NCI-H2029 (cell line): ENCODE data around the gene C1GALT1.

Source experiments
- DNase-seq: peaks from one replicate; lab custom pipeline; 2025; lab: John Stamatoyannopoulos, UW

Gene C1GALT1

DNA sequence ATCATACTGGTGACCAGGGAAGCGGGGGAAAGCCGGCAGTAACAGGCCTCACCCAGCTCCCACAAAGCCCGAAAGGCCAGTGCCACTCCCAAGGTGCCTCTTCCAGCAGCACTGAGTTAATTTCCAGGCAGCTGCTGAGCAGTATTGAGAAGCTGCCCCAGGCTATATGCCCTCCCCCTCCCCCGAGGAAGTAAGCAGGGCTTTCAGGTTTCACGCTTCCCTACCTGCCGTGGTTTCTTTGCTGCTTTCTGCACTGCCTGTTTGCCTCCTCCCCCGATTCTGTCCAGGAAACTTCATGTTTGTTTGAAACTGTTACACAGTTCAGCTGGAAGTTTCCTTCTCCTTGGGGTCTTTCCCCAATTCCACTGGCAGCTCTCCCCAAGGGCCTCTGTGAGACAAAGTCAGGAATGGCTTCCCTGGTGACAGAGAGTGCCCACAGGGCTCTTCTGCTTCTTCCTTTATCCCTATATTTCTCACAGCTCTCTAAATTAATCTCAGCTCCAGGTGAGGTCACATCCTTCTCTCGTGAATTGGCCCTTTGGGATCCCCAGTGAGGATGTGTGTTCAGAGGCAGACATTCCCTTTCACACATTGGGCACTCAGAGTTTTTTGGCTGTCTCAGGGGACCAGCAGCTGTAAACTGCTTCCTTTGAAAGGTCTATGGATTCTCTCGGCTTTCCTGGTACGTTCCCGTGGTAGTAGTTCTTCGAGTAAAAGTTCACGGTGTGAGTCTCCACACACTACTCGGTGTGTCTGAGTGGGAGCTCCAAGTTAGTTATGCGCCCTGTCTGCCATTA is 19.4 kb downstream of the C1GALT1 start:
- DNase-seq: no peak

DNA sequence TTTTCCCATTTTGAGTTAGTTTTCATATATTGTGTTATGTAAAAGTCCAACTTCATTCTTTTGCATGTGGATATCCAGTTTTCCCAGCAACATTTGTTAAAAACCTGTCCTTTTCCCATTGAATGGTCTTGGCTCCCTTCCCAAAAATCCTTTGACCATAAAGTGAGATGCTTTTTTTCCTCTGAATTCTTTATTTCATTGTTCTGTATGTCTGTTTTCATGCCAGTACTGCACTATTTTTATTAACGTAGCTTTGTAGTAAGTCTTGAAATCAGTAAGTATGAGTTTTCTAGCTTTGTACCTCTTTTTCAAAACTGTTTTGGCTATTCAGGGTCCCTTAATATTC is 20.0 kb downstream of the C1GALT1 start:
- DNase-seq: no peak

DNA sequence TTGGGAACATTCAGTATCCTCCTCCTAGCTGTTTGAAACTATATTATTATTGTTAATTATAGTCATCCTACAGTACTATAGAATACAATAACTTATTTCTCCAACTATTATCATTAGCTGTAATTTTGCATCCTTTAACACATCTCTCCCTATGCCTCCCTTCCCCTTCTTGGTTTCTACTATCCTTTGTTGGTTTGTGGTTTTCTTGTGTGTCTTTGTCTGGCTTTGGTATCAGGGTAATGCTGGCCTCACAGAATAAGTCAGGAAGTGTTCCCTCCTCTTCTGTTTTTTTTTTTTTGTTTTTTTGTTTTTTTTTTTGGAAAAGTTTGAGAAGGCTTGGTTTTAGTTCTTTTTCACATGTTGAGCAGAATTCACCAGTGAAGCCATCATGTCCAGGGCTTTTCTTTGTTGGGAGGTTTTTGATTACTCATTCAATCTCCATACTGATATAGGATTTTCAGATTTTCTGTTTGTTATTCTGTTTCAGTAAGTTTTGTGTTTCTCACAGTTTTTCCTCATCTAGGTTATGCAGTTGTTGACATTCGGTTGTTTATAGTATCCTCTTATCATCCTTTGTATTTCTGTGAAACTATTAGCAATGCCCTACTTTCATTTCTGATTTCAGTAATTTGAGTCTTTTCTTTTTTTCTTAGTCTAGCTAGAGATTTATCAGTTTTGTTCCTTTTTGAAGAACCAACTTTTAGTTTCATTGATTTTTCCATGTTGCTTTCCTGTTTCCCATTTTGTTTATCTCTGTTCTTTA is 21.6 kb downstream of the C1GALT1 start:
- no peak for DNase-seq

DNA sequence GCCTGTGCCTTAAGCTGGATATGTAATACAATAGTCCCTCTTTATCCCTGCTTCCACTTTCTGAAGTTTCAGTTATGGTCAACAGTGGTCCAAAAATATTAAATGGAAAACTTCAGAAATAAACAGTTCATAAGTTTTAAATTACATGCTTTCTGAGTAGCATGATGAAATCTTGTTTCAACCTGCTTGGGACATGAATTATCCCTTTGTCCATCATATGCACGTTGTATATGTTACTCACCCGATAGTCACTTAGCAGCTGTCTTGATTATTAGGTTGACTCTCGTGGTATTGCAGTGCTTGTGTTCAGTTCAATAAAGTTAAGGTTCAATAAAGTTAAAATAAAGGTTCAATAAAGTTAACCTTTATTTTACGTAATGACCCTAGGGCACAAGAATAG is 25.5 kb downstream of the C1GALT1 start:
- DNase-seq: no peak

DNA sequence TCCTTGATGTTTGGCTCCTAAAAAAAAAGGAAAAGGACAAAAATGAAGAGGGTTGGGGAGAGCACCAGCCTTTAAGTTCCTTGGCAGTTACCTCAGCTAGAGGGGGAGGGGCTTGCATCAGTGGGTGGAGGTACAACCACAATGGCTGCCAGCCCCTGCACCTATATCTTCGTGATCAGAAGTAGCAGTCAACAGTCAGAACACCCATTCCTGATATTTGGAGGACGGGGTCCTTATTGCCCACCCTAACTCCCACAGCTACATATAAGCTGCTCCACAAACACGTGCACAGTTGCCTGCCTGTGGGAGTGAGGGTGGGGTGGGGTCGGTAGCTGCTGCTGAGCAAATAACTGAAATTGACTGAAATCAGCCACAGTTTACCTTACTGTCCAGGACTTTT is 26.2 kb downstream of the C1GALT1 start:
- DNase-seq: no peak

DNA sequence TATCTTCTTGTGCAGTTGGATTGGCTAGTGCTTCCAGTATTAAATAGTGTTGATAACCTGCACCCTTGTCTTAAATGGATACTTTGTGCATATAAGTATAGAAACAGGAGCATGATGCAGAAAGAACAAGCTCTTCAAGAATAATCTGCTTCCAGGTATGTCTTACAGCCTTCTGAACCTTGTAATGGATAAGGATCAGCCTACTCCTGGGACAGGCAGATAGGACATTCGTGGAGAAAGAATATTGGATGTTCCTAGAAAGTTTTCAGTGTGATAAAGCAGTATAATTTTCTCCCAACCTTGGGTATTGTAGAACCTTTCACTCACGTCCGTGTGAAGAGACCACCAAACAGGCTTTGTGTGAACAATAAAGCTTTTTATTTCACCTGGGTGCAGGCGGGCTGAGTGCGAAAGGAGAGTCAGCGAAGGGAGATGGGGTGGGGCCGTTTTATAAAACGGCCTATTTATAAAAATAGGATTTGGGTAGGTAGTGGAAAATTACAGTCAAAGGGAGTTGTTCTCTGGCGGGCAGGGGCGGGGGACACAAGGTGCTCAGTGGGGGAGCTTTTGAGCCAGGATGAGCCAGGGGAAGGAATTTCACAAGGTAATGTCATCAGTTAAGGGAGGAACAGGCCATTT is 27.2 kb downstream of the C1GALT1 start:
- no peak for DNase-seq

DNA sequence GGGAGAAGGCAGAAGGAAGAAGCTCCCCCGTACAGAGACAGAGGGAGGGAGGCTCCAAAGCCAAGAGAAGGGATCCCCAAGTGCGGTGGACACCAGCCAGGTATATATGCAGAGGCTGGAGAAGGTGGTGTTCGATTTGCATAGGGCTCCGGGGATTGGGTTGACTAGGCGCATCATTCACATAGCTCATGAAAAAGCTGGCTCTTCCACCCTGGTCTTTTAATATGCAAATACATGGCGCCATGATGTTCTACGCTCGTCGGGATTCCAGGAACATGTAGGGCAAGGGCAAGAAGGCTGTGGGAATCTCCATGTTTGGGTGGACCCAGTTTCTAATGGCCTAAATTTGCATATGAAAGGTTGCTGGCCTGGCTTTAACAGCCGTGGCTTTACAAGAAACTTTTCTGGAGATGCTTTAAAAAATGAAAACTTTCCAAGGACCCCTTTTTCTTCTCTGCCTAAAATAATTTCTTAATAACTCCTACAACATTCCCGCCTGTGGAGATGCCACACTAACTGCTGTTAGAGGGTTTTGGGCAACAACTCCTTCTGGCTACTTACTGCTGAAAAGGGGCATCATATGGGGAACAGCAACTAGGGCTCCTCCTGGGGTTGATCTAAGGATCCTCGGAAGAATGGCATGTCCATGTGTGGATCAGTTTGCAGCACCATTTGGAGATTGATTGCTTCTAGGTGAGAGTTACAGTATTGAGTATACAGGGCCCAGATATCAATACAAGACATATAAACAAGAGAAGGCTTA is 28.3 kb downstream of the C1GALT1 start:
- no peak for DNase-seq

DNA sequence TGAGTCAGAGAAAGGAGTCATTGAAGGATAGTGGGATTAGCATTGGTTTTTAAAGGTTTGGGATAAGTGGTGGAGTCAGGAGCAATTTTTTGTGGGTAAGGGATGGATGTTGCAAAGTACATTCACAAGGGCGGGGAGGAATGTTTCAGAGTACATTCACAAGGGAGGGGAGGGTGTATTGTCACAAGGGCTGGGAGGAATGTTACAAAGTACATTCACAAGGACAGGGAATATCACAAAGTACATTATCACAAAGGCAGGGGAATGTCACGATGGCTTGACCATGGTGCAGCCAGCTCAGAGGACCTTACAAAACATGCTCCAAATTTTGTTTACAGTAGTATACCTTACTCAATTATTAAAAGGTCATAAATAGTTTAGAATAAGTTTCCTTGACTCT is 30.3 kb downstream of the C1GALT1 start:
- no peak for DNase-seq

DNA sequence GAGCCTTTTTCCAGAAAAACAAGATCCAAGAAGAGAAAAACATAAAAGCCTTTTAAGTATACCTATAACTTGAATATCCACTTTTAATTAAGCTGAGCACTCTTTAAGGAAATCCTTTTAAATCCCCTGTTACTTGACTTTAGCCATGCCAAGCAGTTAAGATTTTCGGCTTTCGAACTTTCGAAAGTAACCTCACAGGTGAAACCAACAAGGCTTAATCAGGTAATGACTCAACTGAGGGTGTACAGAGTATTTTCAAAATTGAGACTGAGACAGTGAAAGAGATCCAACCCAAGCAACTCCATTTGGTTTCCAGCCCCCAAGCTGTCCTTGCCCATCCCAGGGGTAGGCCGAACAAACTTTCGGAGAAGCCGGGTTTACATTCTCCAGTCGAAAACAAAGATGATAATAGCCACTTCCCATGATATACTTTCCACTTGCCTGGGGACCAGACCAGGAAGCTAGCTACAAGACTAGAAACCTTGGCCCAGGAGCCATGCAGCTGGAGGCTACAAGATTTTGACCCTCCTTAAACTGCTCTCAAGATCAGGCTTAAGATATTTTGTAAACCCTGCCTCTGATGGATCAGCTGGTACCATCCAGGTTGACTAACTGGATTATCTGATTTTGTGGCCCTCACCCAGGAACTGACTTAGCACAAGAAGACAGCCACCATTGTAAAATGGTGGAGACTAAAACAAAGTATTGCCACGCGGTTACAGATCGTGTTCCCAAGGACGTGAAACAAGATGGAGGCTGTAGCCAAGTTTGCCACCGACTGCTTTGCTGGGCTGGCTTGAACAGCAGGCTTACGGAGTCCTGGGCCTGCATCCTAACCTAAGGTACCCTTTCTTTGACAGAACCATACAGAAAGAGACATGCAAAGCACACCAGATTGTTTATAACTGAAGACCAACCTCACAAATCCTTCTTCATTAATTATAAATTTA is 32.3 kb downstream of the C1GALT1 start:
- DNase-seq: no peak

DNA sequence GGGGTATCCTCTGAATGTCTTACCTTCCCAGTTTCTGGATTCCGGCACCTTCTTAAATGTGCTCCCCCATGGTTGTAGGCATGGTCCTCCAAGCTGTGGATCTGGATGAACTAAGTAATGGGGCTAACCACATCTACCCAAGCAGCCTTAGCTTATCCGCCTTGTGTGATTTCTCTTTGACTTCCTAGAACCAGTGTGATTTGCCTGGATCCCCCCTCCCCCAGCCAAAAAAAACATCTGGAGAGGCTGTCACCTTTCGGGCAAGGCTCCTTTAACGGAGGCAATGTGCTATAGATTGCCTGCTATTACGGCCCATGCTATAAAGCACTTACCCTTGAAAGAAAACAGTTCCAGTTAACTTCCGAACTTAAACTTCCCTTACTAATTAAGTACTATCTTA is 33.9 kb downstream of the C1GALT1 start:
- no peak for DNase-seq

DNA sequence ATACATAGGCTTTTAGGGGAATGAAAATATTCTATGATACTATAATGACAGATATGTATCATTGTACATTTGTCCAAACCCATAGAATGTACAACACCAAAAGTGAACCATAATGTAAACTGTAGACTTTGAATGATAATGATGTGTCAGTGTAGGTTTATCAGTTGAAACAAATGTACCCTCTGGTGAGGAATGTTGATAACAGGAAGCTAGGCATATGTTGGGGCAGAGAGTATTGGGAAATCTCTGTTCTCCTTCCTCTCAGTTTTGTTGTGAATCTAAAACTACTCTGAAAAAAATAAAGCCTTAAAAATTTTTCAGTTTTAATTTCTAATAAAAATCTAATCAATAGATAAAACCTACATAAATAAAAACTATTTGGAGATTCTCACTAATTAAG is 36.9 kb downstream of the C1GALT1 start:
- DNase-seq: no peak

DNA sequence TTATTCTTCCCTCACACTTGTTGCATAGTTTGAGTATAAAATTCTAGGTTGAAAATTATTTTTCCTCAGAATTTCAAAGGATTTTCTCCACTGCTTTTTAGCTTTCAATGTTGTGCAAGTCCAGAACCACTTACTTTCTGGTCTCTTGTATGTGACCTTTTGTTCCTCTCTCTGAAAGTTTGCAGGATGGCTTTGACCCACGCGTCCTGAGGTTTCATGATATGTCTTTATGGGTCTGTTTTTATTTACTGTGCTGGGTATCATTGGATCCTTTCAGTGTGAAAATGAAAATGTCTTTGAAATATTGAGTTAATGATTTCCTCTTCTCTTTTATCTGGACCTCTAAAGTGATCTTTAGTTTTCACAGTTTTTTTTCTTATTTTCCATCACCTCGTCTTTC is 38.5 kb downstream of the C1GALT1 start:
- no peak for DNase-seq

DNA sequence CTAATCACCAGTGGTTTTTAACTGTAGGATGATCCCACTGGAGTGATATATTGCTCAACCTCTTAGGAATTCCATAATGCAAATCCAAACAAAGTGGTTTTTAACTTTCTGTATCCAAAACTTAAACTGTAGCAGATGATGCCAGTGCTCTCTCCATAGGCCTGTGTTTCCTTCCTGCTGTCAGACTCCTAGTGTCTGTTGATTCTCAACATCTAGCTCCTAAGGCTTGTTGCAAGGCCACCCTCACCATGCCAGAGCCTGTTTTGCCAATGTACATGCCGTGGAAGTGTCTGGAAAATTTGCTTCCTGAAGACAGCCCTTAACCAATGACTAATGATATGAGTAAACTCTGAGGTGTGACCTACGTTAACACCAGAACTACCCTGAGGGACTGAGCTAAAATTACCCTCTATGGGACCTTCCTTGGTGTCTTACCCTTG is 39.3 kb downstream of the C1GALT1 start:
- DNase-seq: no peak

DNA sequence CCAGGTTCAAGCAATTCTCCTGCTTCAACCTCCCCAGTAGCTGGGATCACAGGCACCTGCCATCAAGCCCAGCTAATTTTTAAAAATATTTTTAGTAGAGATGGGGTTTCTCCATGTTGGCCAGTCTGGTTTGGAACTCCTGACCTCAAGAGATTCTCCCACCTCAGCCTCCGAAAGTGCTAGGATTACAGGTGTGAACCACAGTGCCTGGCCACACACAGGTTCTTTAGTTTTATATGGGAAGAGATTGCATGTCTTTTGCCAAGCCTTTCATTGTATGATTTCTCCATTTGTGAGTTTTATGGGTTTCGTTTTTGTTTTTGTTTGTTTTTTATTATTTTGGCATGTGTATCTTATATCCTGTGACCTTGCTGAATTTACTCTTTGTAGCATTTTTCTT is 40.9 kb downstream of the C1GALT1 start:
- DNase-seq: no peak

DNA sequence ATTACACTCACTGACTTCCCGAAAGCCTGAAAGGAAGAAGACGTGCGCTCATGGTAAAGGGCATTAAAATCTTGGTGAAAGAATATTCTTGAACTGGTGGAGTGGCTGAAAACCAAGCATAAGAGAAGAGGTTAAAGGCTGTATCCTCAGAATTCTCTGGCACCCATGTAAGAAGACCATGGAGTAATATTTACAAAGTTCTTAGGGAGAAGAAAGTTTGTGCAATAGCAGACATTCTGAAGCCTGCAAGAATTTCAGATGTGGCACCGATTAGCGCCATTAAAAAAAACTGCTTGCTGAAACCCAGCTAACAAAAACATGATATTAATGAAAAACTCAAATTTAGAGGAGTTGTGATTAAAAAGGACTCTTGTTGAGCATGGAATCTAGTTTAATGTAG is 44.1 kb downstream of the C1GALT1 start:
- no peak for DNase-seq

DNA sequence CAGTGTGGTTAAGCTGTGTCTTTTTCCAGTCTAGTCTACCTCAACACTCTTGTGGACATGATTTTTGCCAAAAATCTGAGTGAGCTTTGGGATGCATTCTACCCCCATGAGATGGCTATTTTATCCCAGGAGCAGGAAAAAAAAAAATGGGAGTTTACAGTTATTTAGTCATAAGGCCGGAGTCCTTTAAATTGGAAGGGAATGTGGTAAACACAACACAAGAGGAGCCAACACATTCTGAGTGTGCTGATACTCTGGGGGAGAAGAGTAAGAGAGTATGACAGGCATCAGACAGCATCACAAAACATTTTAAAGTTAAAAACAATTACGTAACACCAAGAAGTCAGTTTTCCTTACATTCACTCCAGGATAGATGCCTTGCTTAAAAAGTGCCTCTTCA is 46.1 kb downstream of the C1GALT1 start:
- DNase-seq: no peak

DNA sequence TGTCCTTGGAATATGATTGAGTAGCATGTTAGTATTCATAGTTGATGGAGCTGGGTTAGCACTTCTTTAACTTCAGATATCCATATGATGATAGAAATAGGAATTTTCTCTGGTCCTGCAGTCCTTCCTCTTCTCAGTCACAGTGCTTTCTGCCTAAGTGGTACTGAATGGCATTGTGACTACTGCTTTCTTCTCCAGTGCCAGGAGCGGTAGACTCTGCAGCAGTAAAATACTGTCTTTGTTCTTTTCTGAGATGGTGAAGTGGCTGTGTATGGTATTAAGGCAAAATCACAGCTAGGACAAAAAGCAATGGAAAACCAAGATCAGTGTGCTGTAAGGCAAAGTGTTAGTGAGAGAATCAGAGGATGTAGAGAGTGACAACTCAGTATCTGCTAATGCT is 46.6 kb downstream of the C1GALT1 start:
- DNase-seq: no peak

DNA sequence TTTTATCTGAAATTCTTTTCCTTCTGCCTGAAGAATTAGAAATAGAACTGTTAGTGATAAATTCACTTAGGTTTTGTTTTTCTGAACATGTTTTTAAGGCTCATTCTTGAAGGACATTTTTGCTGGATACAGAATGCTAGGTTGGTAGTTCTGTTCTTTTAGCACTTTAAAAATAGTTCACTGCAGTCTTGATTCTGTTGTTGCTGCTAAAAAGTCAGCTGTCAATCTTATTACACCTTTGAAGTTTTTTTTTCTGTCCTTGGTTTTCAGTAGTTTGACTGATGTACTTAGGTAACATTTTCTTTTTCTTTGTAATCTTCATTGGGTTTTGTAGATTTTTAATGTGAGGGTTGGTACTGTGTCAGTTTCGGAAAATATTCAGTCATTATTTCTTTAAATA is 48.7 kb downstream of the C1GALT1 start:
- no peak for DNase-seq

DNA sequence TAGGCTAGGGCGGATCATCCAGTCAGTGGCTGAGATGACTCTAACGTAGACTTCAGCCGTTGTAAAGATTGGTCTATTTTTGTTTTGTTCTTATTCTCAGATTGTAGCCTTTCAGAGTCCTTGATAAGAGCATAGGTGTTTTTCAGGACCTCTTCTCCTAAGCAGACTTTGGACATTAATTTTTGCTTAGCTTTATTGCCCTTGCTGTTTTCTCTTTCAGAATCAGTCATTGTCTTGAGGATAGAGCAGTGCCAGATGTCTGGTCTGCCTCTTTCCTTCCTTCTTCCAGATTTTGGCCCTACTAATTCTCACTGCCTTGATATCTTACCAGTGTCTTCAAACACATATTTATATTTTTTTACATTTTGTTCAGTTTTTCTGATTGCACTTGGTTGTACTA is 49.5 kb downstream of the C1GALT1 start:
- no peak for DNase-seq

DNA sequence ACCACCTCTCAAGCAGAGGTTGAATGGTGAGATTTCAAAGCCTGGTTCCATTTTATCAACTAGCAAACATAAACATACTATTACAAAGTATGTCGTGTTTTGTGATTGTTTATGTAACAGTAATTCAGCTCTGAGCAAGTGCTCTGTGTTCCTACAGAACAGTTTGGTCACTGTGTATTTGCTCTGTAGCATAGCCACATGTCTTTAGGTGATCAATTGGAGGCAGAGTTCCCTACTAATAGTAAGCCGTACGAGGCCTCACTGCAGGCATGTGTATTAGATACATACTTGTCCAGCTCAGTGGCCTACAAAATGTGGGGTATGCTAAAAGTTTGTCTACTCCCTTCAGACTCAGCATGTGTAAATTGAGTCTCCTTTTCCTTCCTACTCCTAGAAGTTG is 53.0 kb downstream of the C1GALT1 start:
- no peak for DNase-seq

DNA sequence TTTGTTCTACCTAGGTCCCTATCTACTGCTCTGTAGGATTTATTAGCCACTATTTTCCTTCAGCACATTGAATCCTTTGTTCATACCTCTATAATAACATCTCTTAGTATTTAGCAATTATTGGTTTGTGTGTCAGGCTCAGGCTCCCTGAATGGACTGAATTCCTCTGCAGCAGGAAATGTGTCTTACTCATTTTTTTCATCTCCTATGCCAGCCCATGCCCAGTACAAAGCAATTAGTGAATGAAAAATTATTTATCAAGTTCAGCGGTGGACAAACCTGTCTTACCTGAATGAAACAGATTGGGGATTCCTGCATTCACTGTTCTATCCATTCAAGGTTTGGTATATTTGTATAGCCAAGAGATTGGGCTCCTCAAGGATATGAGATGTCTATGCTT is 53.7 kb downstream of the C1GALT1 start:
- no peak for DNase-seq
